HG03575 (cell line): ENCODE measurements around the gene SELENOW.
"Not testable (repeated sequence)": the region's sequence is repeated elsewhere in the genome, so short reads cannot be mapped to it uniquely, and the experiment has no call there.

Experiments used
- ATAC-seq: cut with Tn5 transposase; IDR thresholded peaks from one replicate; pipeline ENCODE4 v1.9.1; 2021; ENCODE audit not compliant: unreplicated experiment, insufficient number of reproducible peaks, low FRiP score; ENCODE audit errors: extremely low read depth

SELENOW gene

DNA sequence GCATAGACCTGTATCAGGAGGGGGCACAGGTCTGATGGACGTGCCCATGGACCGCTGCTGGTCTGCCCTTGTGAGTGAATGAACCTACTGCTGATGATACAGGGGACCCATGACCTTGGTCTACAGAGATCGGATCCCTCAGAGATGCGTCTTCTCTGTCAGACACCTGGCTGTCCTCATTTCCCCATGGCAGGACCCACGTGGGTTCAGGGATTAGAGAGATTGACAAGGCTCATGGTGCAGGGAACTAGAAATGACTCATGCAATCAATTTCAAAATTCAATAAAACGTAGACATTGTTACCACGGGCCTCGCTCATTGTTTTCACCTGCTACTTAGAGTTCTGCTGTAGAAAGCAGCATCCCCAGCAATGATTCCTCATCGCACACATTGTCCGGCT, 26.8 kb downstream of the SELENOW start:
- ATAC-seq, result no peak

- no peak for ATAC-seq
These were observed 27.9 kb downstream of the SELENOW start for GRCh38 chr19:47806435-47806834.

DNA sequence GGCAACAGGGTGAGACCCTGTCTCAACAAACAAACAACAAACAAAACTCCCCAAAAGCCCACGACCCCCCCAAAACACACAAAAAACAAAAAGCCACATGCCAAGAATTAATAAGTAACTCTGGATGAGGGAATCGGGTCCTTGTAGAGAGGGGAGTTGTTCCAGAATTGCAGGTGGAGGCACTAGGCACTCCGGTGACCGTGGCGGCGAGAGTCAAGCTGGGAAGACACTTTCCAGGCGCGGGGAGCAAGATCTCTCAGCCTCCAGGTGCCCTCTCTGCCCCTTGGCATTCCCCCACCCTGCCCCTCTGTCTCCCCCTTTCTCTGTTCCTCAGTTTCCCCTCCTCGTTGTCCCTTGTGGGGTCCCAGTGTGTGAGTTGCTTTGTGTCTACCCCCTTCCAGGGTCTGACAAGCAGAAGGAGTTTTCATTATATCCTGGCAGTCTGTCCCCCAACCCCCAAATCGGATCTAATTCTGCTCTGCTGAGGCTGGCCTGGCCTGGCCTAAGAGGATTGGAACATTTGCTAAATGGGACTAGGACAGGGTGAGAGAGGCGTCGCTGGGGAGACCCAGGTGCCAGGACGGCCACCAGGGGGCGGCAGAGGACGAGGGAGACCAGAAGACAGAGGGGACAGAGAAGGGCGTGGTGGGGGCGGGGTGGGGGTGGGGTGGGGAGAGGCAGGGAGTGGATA, 34.9 kb downstream of the SELENOW start:
- no peak for ATAC-seq

DNA sequence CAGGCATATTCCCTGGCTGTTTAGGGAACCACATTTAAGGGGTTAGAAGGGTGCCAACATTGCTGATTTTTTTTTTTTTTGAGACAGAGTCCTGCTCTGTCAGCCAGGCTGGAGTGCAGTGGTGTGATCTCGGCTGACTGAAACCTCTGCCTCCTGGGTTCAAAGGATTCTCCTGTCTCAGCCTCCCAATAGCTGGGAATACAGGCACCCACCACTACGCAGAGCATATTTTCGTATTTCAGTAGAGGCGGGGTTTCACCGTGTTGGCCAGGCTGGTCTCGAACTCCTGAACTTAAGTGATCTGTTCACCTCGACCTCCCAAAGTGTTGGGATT, 35.5 kb downstream of the SELENOW start:
- no peak for ATAC-seq

DNA sequence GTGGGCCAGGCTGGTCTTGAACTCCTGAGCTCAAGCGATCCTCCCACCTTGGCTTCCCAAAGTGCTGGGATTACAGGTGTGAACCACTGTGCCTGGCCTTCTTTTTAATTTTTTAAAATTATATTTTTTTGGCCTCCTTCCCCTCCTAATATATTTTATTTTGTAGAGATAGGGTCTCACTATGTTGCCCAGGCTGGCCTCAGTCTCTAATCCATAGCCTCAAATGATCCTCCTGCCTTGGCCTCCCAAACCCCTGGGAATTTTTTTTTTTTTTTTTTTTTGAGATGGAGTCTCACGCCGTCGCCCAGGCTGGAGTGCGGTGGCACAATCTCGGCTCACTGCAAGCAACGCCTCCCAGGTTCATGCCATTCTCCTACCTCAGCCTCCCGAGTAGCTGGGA, 37.8 kb downstream of the SELENOW start:
- ATAC-seq, result not testable (repeated sequence)

- not testable (repeated sequence) for ATAC-seq
These were observed 39.7 kb downstream of the SELENOW start for GRCh38 chr19:47818221-47818620.

GRCh38 chr19:47819858-47820257, 41.4 kb downstream of the SELENOW start:
- ATAC-seq, result no peak

GRCh38 chr19:47820410-47820809, 41.9 kb downstream of the SELENOW start:
- no peak for ATAC-seq

GRCh38 chr19:47821460-47822020, 43.0 kb downstream of the SELENOW start, which contains the start of gene CRX:
Gene CRX (plus strand): TSS chr19:47821937. CDS start chr19:47834444, 12,507 bp downstream.
- ATAC-seq, result no peak

DNA sequence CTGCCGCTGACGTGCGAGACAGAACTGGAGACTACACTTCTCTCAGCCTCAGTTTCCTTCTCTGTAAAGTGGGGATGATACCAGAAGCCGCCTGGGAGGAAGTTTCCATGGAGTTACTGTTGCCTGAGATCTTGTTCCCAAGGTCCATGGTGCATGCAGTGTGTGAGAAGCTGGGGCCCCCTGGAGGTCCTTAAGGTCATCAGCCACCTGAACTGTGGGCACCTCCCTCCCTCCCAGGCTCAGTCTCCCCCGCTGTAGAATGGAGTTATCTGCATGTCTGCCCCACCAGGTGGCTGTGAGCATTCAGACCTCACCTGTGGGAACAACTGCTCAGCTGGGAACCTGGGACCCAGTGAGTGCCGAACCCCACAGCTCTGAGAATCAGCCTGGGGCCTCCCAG, 45.9 kb downstream of the SELENOW start:
- no peak for ATAC-seq

GRCh38 chr19:47826800-47827199, 48.3 kb downstream of the SELENOW start:
- no peak for ATAC-seq

DNA sequence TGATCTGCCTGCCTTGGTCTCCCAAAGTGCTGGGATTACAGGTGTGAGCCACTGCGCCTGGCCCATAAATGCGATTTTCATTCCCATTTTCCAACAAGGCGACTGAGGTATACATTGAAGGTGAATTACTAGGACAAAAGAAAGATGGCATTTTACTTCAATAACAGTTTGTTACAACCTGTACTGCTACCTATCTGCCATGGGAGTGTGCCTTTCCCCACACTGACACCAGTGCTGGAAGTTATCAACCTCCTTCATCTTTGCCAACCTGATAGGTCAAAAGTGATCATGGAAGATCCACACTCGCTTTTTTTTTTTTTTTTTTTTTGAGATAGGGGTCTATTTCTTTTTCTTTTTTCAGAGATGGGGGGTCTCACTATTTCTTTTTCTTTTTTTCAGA, 54.2 kb downstream of the SELENOW start:
- ATAC-seq, result no peak
